A673 (cell line): ENCODE results near the gene PDE4DIP.
"Not testable (repeated sequence)": the region's sequence is repeated elsewhere in the genome, so short reads cannot be mapped to it uniquely, and the experiment has no call there.

ENCODE experiments used
- CTCF ChIP-seq: fragments of 300-800, 200-600 bp; sonication (generic); conservative IDR thresholded peaks from 2 replicates; pipeline ENCODE4 v1.5.1; 2017; ENCODE audit warnings: low read depth, mild to moderate bottlenecking, antibody characterized with exemption, low read length, moderate library complexity, mixed read lengths
- EZH2 ChIP-seq: fragments of 200-600 bp; sonication (generic); IDR thresholded peaks from 2 replicates; pipeline ENCODE4 v1.6.1; 2017; ENCODE audit warnings: borderline replicate concordance, low read depth, mild to moderate bottlenecking, mixed read lengths, antibody characterized with exemption, low read length; ENCODE audit not compliant: poor library complexity, severe bottlenecking

GRCh38 chr1:148962127-148962857 is 118.1 kb downstream of the PDE4DIP start:
- TF ChIP-seq CTCF, EZH2: not testable (repeated sequence)
